C4-2B (cell line): ENCODE measurements around the gene DNAJB8.

ENCODE experiments used
- H3K27ac ChIP-seq: fragments of 450-650 bp; 2 replicates; pipeline ENCODE4 v1.5.1; 2017
- CTCF ChIP-seq: fragments of 450-650 bp; conservative IDR thresholded peaks from 2 replicates; pipeline ENCODE4 v1.5.1; 2017; ENCODE audit warnings: mild to moderate bottlenecking
- ZFX ChIP-seq: fragments of 450-650 bp; IDR thresholded peaks from 2 replicates; pipeline ENCODE4 v1.6.1; 2017

DNAJB8 gene

GRCh38 chr3:128443771-128444170 is 22.9 kb downstream of the DNAJB8 start:
- TF ChIP-seq CTCF (no peak), ZFX (no peak)
- H3K27ac ChIP-seq = no peak overlapping the region

- TF ChIP-seq CTCF (no peak), ZFX (no peak)
- H3K27ac ChIP-seq = no peak overlapping the region
These were observed 23.7 kb downstream of the DNAJB8 start for GRCh38 chr3:128442949-128443348.

GRCh38 chr3:128442070-128442469 is 24.6 kb downstream of the DNAJB8 start:
- no peak overlapping the region for H3K27ac ChIP-seq
- no peak for TF ChIP-seq ZFX
- no peak for TF ChIP-seq CTCF

GRCh38 chr3:128439226-128439625 is 27.5 kb downstream of the DNAJB8 start:
- H3K27ac ChIP-seq = no peak overlapping the region
- no peak for TF ChIP-seq CTCF
- TF ChIP-seq ZFX = no peak

GRCh38 chr3:128438488-128439072 is 28.1 kb downstream of the DNAJB8 start:
- TF ChIP-seq CTCF (no peak), ZFX (no peak)
- H3K27ac ChIP-seq = no peak overlapping the region

GRCh38 chr3:128436214-128436613 is 30.5 kb downstream of the DNAJB8 start:
- H3K27ac ChIP-seq = peak overlapping the region; percentile 71

GRCh38 chr3:128435561-128435960 is 31.1 kb downstream of the DNAJB8 start:
- no peak for TF ChIP-seq CTCF
- no peak for TF ChIP-seq ZFX
- peak overlapping the region; percentile 71 for H3K27ac ChIP-seq

More at GRCh38 chr3:128436214-128436613, 30.5 kb downstream of the DNAJB8 start:
- TF ChIP-seq CTCF = no peak
- no peak for TF ChIP-seq ZFX
